ENCODE measurements around the gene TBC1D24.

Gene TBC1D24

GRCh38 chr16:2471016-2471652, 3.8 kb upstream of the TBC1D24 start, which contains the start of gene NTN3:
Gene NTN3 (plus strand): TSS chr16:2471297. CDS start chr16:2471702, 405 bp downstream.
- H3K4me3 ChIP-seq (ENCODE audit: low read depth, low read length), result peak within 1 kb of the TSS; percentile 12
- in situ Hi-C loops (cut with HindIII; ENCODE audit: low sequenced_read_pairs), result no loop called here
- no peak for DNase-seq (ENCODE audit: low read depth)
- no peak for TF ChIP-seq CTCF (IDR thresholded peaks at IDR 0.05; ENCODE audit: low read depth, low read length, missing control alignments)

GRCh38 chr16:2471653-2472487, 3.1 kb upstream of the TBC1D24 start:
- TF ChIP-seq CTCF (IDR thresholded peaks at IDR 0.05; ENCODE audit: low read depth, low read length, missing control alignments), result no peak
- in situ Hi-C loops (cut with HindIII; ENCODE audit: low sequenced_read_pairs), result no loop called here
- DNase-seq (ENCODE audit: low read depth), result no peak
- peak overlapping the region; percentile 12 for H3K4me3 ChIP-seq (ENCODE audit: low read depth, low read length)

- DNase-seq (ENCODE audit: low read depth), result no peak
- in situ Hi-C loops (cut with HindIII; ENCODE audit: low sequenced_read_pairs), result no loop called here
- TF ChIP-seq CTCF (IDR thresholded peaks at IDR 0.05; ENCODE audit: low read depth, low read length, missing control alignments), result no peak
- H3K4me3 ChIP-seq (ENCODE audit: low read depth, low read length), result no peak overlapping the region
Measured at GRCh38 chr16:2472488-2472864, 2.5 kb upstream of the TBC1D24 start.

GRCh38 chr16:2472885-2473445, 2.0 kb upstream of the TBC1D24 start:
- DNase-seq (ENCODE audit: low read depth), result no peak
- in situ Hi-C loops (cut with HindIII; ENCODE audit: low sequenced_read_pairs), result no loop called here
- H3K4me3 ChIP-seq (ENCODE audit: low read depth, low read length), result no peak overlapping the region

GRCh38 chr16:2473446-2473926, 1.4 kb upstream of the TBC1D24 start:
- TF ChIP-seq CTCF (IDR thresholded peaks at IDR 0.05; ENCODE audit: low read depth, low read length, missing control alignments), result no peak
- DNase-seq (ENCODE audit: low read depth), result no peak
- in situ Hi-C loops (cut with HindIII; ENCODE audit: low sequenced_read_pairs), result no loop called here
- H3K4me3 ChIP-seq (ENCODE audit: low read depth, low read length), result peak overlapping the region; percentile 16

More at GRCh38 chr16:2472885-2473445, 2.0 kb upstream of the TBC1D24 start:
- no peak for TF ChIP-seq CTCF (IDR thresholded peaks at IDR 0.05; ENCODE audit: low read depth, low read length, missing control alignments)

- TF ChIP-seq CTCF (IDR thresholded peaks at IDR 0.05; ENCODE audit: low read depth, low read length, missing control alignments), result no peak
- DNase-seq (ENCODE audit: low read depth), result no peak
- H3K4me3 ChIP-seq (ENCODE audit: low read depth, low read length), result peak overlapping the region; percentile 65
- in situ Hi-C loops (cut with HindIII; ENCODE audit: low sequenced_read_pairs), result no loop called here
Measured at GRCh38 chr16:2473999-2474876, 689 bp upstream of the TBC1D24 start.

Measured in astrocyte of the cerebellum (primary cell).